Suprapubic skin (tissue), 4 donors: ENCODE measurements around the gene CHCHD4. TPM values are rescaled to one million over a fixed set of nuclear protein-coding genes. Genes with fewer than 3 reads are reported as not detected.

Experiments
- DNase-seq, 2 donors: peaks; one replicate each; pipeline ENCODE4 v3.0.0-alpha.2; 2019; ENCODE audit warnings: low spot score in 2 of 2
- H3K27ac ChIP-seq: fragments of 200-600 bp; sonication (generic); one replicate; pipeline ENCODE4 v1.5.1; 2019
- H3K27me3 ChIP-seq: fragments of 200-600 bp; sonication (generic); one replicate; pipeline ENCODE4 v1.5.1; 2019
- H3K36me3 ChIP-seq: fragments of 200-600 bp; sonication (generic); one replicate; pipeline ENCODE4 v1.5.1; 2019
- H3K4me1 ChIP-seq: fragments of 200-600 bp; sonication (generic); one replicate; pipeline ENCODE4 v1.5.1; 2019
- H3K4me3 ChIP-seq: fragments of 200-600 bp; sonication (generic); one replicate; pipeline ENCODE4 v1.5.1; 2019; ENCODE audit warnings: mild to moderate bottlenecking
- H3K9me3 ChIP-seq: fragments of 200-600 bp; sonication (generic); one replicate; pipeline ENCODE4 v1.5.1; 2019
- CTCF ChIP-seq, 2 donors: fragments of 200-600 bp in 1 of 2; fragments of 450-650 bp in 1 of 2; sonication (generic) in 1 of 2; IDR thresholded peaks; one replicate each; pipeline ENCODE4 v1.5.1; 2016 to 2019; ENCODE audit warnings: antibody characterized with exemption in 2 of 2, mild to moderate bottlenecking in 1 of 2, moderate library complexity in 1 of 2
- EP300 ChIP-seq: sonication (generic); formaldehyde crosslinking; IDR thresholded peaks from one replicate; pipeline ENCODE4 v1.6.1; 2017; ENCODE audit warnings: antibody characterized with exemption
- POLR2A ChIP-seq, 2 donors: fragments of 450-650 bp; IDR thresholded peaks; one replicate each; pipeline ENCODE4 v1.6.1; 2017; ENCODE audit warnings: antibody characterized with exemption in 2 of 2, mild to moderate bottlenecking in 2 of 2, moderate library complexity in 2 of 2
- POLR2AphosphoS5 ChIP-seq, 3 donors: sonication (generic); formaldehyde crosslinking; IDR thresholded peaks; one replicate each; pipeline ENCODE4 v1.6.1; 2017; ENCODE audit warnings: antibody characterized with exemption in 3 of 3
- WGBS: methylation state at CpG from one replicate; pipeline ENCODE4 v1.1.5; 2018; 5-methylcytosine and 5-hydroxymethylcytosine counted together
- total RNA-seq, 4 donors: library from RNA; depleted of rRNA; stranded (reverse); fragments of >200 nt; gene quantifications; one replicate each; pipeline ENCODE4 v1.1.0, GENCODE V29; 2016

The CHCHD4 gene
- total RNA-seq, 4 donors from 2014 or later, result 11.3 to 16.7 (median 12.5) TPM

GRCh38 chr3:14130707-14131106, 6.0 kb upstream of the CHCHD4 start:
- peaks cover 75% of the 10 kb centered on the region for H3K36me3 ChIP-seq
- WGBS, result 90% methylated on average over 5 of the region's 12 CpGs

GRCh38 chr3:14130230-14130629, 5.6 kb upstream of the CHCHD4 start:
- no peak overlapping the region for H3K4me3 ChIP-seq
- no peak for TF ChIP-seq POLR2AphosphoS5 (IDR thresholded peaks at IDR 0.05)
- no peak for TF ChIP-seq CTCF (IDR thresholded peaks at IDR 0.05)
- TF ChIP-seq POLR2A (IDR thresholded peaks at IDR 0.05), result no peak
- no peak for TF ChIP-seq EP300
- 94% methylated on average over 4 of the region's 4 CpGs for WGBS
- H3K4me1 ChIP-seq, result peaks cover 34% of the 10 kb centered on the region
- no peaks in the 10 kb centered on the region for H3K9me3 ChIP-seq
- H3K27me3 ChIP-seq, result no peaks in the 10 kb centered on the region
- peaks cover 71% of the 10 kb centered on the region for H3K36me3 ChIP-seq
- DNase-seq, result peak in 1 of 2 donors; percentile 38
- H3K27ac ChIP-seq, result no peak overlapping the region

More at GRCh38 chr3:14130707-14131106, 6.0 kb upstream of the CHCHD4 start:
- Histone ChIP-seq H3K4me1 (peaks cover 32% of the 10 kb centered on the region), H3K27me3 (no peaks in the 10 kb centered on the region), H3K9me3 (no peaks in the 10 kb centered on the region), H3K4me3 (no peak overlapping the region), H3K27ac (no peak overlapping the region)
- DNase-seq, result no peak
- TF ChIP-seq POLR2AphosphoS5 (IDR thresholded peaks at IDR 0.05) (no peak), POLR2A (IDR thresholded peaks at IDR 0.05) (no peak), CTCF (IDR thresholded peaks at IDR 0.05) (no peak), EP300 (no peak)

GRCh38 chr3:14129296-14129695, 4.6 kb upstream of the CHCHD4 start:
- no peak overlapping the region for H3K27ac ChIP-seq
- H3K4me3 ChIP-seq, result no peak overlapping the region
- TF ChIP-seq POLR2A (IDR thresholded peaks at IDR 0.05) (no peak), POLR2AphosphoS5 (IDR thresholded peaks at IDR 0.05) (no peak), CTCF (IDR thresholded peaks at IDR 0.05) (no peak), EP300 (no peak)
- DNase-seq, result peak in 1 of 2 donors; percentile 21
- peaks cover 34% of the 10 kb centered on the region for H3K4me1 ChIP-seq
- H3K36me3 ChIP-seq, result peaks cover 61% of the 10 kb centered on the region
- H3K27me3 ChIP-seq, result no peaks in the 10 kb centered on the region
- 93% methylated on average over 6 of the region's 6 CpGs for WGBS
- no peaks in the 10 kb centered on the region for H3K9me3 ChIP-seq

- Histone ChIP-seq H3K9me3 (no peaks in the 10 kb centered on the region), H3K36me3 (peaks cover 56% of the 10 kb centered on the region), H3K27ac (no peak overlapping the region), H3K27me3 (no peaks in the 10 kb centered on the region), H3K4me3 (no peak overlapping the region), H3K4me1 (peaks cover 39% of the 10 kb centered on the region)
- 97% methylated on average over 5 of the region's 5 CpGs for WGBS
- no peak for DNase-seq
- TF ChIP-seq CTCF (IDR thresholded peaks at IDR 0.05) (no peak), POLR2AphosphoS5 (IDR thresholded peaks at IDR 0.05) (no peak), POLR2A (IDR thresholded peaks at IDR 0.05) (no peak), EP300 (no peak)
Observed at GRCh38 chr3:14128724-14129123, 4.1 kb upstream of the CHCHD4 start.

- Histone ChIP-seq H3K4me3 (peak overlapping the region; percentile 99), H3K27ac (peak overlapping the region; percentile 100), H3K27me3 (no peaks in the 10 kb centered on the region), H3K9me3 (no peaks in the 10 kb centered on the region), H3K36me3 (peaks cover 45% of the 10 kb centered on the region), H3K4me1 (peaks cover 45% of the 10 kb centered on the region)
- peak in 1 of 2 donors; percentile 67 for DNase-seq
- TF ChIP-seq CTCF (IDR thresholded peaks at IDR 0.05) (no peak), POLR2AphosphoS5 (IDR thresholded peaks at IDR 0.05) (no peak), POLR2A (IDR thresholded peaks at IDR 0.05) (no peak), EP300 (no peak)
- 91% methylated on average over 9 of the region's 12 CpGs for WGBS
Observed at GRCh38 chr3:14127516-14128161, 3.0 kb upstream of the CHCHD4 start.
